Subcutaneous abdominal adipose tissue (tissue), 5 donors: Measurements from ENCODE around the gene ACTR3.

Experiments
- H3K27ac ChIP-seq: one replicate; pipeline ENCODE4 v1.7.0; 2013; ENCODE audit warnings: low read depth, mild to moderate bottlenecking, inconsistent platforms, low read length, moderate library complexity
- H3K27me3 ChIP-seq, 5 donors: one replicate each; pipeline ENCODE4 v1.7.0; 2013; ENCODE audit warnings: low read length in 5 of 5, inconsistent platforms in 1 of 5; ENCODE audit not compliant: control insufficient read depth in 5 of 5, insufficient read depth in 4 of 5
- H3K36me3 ChIP-seq, 5 donors: one replicate each; pipeline ENCODE4 v1.7.0; 2013; ENCODE audit warnings: low read length in 5 of 5; ENCODE audit not compliant: control insufficient read depth in 5 of 5, insufficient read depth in 5 of 5
- H3K4me1 ChIP-seq, 5 donors: one replicate each; pipeline ENCODE4 v1.7.0; 2013; ENCODE audit warnings: low read length in 5 of 5, mild to moderate bottlenecking in 3 of 5, moderate library complexity in 1 of 5; ENCODE audit not compliant: control insufficient read depth in 5 of 5, insufficient read depth in 5 of 5
- H3K4me3 ChIP-seq, 5 donors: one replicate each; pipeline ENCODE4 v1.7.0; 2013; ENCODE audit warnings: low read length in 5 of 5, low read depth in 1 of 5
- H3K9ac ChIP-seq, 5 donors: one replicate each; pipeline ENCODE4 v1.7.0; 2013; ENCODE audit warnings: low read length in 5 of 5, mild to moderate bottlenecking in 4 of 5, moderate library complexity in 3 of 5
- H3K9me3 ChIP-seq, 5 donors: one replicate each; pipeline ENCODE4 v1.7.0; 2013; ENCODE audit warnings: low read length in 5 of 5; ENCODE audit not compliant: control insufficient read depth in 5 of 5
- donor health status: healthy.
- donor health status: healthy.
- donor health status: healthy.
- donor health status: healthy.
- donor health status: healthy.

The ACTR3 gene

GRCh38 chr2:113890253-113891235 is 655 bp downstream of the ACTR3 start:
- Histone ChIP-seq H3K27me3 (no peaks in the 10 kb centered on the region), H3K4me1 (peaks cover 0 to 70% (median 62%) of the 10 kb centered on the region in 5 donors), H3K27ac (peak overlapping the region; percentile 98), H3K9ac (peak overlapping the region; percentile 89 to 98 (median 97)), H3K36me3 (no peaks in the 10 kb centered on the region), H3K4me3 (peak overlapping the region; percentile 77 to 94 (median 91)), H3K9me3 (no peaks in the 10 kb centered on the region)

GRCh38 chr2:113891265-113891959 is 1.5 kb downstream of the ACTR3 start:
- peak overlapping the region; percentile 77 to 94 (median 91) for H3K4me3 ChIP-seq
- peaks cover 0 to 72% (median 67%) of the 10 kb centered on the region in 5 donors for H3K4me1 ChIP-seq
- H3K9ac ChIP-seq, result peak overlapping the region; percentile 52 to 98 (median 97)
- peak overlapping the region; percentile 98 for H3K27ac ChIP-seq
- H3K9me3 ChIP-seq, result no peaks in the 10 kb centered on the region
- H3K27me3 ChIP-seq, result no peaks in the 10 kb centered on the region
- H3K36me3 ChIP-seq, result no peaks in the 10 kb centered on the region

- Histone ChIP-seq H3K4me3 (peak overlapping the region in 3 of 5 donors; percentile 77 to 94 (median 91)), H3K9me3 (no peaks in the 10 kb centered on the region), H3K27ac (peak overlapping the region; percentile 98), H3K4me1 (peaks cover 0 to 73% (median 68%) of the 10 kb centered on the region in 5 donors), H3K9ac (peak overlapping the region in 4 of 5 donors; percentile 2 to 98 (median 20)), H3K27me3 (no peaks in the 10 kb centered on the region), H3K36me3 (no peaks in the 10 kb centered on the region)
Measured at GRCh38 chr2:113892004-113892710, 2.3 kb downstream of the ACTR3 start.

- H3K27me3 ChIP-seq, result no peaks in the 10 kb centered on the region
- H3K27ac ChIP-seq, result peak overlapping the region; percentile 50
- H3K36me3 ChIP-seq, result no peaks in the 10 kb centered on the region
- H3K9ac ChIP-seq, result peak overlapping the region in 1 of 5 donors; percentile 51
- H3K4me3 ChIP-seq, result no peak overlapping the region
- no peaks in the 10 kb centered on the region for H3K9me3 ChIP-seq
- H3K4me1 ChIP-seq, result peaks cover 0 to 77% (median 73%) of the 10 kb centered on the region in 5 donors
Measured at GRCh38 chr2:113894156-113894743, 4.4 kb downstream of the ACTR3 start.

- H3K4me1 ChIP-seq, result peaks cover 0 to 88% (median 84%) of the 10 kb centered on the region in 5 donors
- no peak overlapping the region for H3K9ac ChIP-seq
- no peaks in the 10 kb centered on the region for H3K27me3 ChIP-seq
- no peak overlapping the region for H3K4me3 ChIP-seq
- H3K9me3 ChIP-seq, result no peaks in the 10 kb centered on the region
- no peaks in the 10 kb centered on the region for H3K36me3 ChIP-seq
- H3K27ac ChIP-seq, result peak overlapping the region; percentile 21
Measured at GRCh38 chr2:113895301-113895700, 5.4 kb downstream of the ACTR3 start.

- Histone ChIP-seq H3K4me1 (peaks cover 0 to 92% (median 86%) of the 10 kb centered on the region in 5 donors), H3K27ac (peak overlapping the region; percentile 17), H3K27me3 (no peaks in the 10 kb centered on the region), H3K4me3 (no peak overlapping the region), H3K36me3 (no peaks in the 10 kb centered on the region), H3K9me3 (no peaks in the 10 kb centered on the region), H3K9ac (no peak overlapping the region)
Measured at GRCh38 chr2:113895819-113896563, 6.1 kb downstream of the ACTR3 start.

DNA sequence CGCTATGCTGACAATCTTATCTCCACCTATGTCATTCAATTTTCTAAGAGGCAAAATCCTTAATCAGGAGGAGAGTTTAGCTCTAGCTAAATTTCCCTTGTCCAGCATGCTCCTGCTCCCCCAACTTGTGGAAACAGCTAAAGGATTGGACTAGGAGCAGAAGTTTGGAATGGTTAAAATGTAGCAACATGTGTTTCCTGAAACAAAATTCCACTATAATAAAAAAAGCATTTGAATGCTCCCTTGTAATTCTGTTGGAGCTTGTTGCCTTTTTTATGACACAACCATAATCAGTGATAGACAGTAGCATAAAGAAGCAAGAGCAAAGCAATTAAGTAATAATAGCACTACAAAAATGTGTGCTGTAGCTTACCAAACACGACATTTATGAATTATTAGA is 6.9 kb downstream of the ACTR3 start:
- no peak overlapping the region for H3K4me3 ChIP-seq
- H3K9ac ChIP-seq, result peak overlapping the region in 1 of 5 donors; percentile 25
- H3K27ac ChIP-seq, result peak overlapping the region; percentile 52
- H3K4me1 ChIP-seq, result peaks cover 0 to 87% (median 79%) of the 10 kb centered on the region in 5 donors
- H3K36me3 ChIP-seq, result no peaks in the 10 kb centered on the region
- no peaks in the 10 kb centered on the region for H3K9me3 ChIP-seq
- H3K27me3 ChIP-seq, result no peaks in the 10 kb centered on the region

DNA sequence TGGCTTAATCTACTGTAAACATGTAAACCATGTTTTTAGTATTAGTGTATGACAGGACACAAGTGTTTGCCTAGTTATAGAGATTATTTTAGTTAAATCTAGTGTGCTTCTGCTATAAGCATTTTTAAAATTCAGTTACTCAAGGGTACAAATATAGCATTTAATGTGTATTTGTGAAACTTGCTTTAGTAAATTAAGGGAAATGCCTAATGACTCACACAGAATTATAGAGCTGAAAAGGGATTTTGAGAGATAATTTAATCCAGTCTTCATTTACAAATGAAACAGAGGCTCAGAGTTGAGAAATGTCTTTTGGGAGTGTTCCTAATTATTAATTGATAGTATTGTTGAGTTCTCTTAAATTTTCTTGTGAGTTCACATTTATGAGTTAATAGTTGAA is 8.2 kb downstream of the ACTR3 start:
- no peak overlapping the region for H3K4me3 ChIP-seq
- H3K9me3 ChIP-seq, result no peaks in the 10 kb centered on the region
- H3K27me3 ChIP-seq, result no peaks in the 10 kb centered on the region
- no peaks in the 10 kb centered on the region for H3K36me3 ChIP-seq
- H3K4me1 ChIP-seq, result peaks cover 0 to 78% (median 75%) of the 10 kb centered on the region in 5 donors
- peak overlapping the region in 2 of 5 donors; percentile 35 to 43 for H3K9ac ChIP-seq
- peak overlapping the region; percentile 52 for H3K27ac ChIP-seq

DNA sequence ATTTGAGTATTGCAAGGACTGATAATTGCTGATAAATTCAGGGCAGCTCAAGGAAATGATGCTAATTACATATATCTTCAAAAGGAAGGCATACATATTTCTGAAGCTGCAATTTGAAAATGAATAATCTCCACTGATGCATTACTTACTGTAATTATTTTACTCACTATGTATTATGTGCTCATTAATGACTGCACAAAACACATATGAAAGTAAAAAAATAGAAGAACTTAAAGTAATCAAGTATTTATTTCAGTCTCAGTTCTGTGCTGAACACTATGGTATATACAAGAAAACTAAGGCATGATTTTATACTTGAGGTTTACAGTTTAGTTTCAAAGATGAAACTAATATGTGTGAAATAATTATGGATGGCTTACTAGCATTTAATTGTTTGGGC is 9.3 kb downstream of the ACTR3 start:
- H3K4me1 ChIP-seq, result peaks cover 0 to 74% (median 73%) of the 10 kb centered on the region in 5 donors
- H3K27me3 ChIP-seq, result no peaks in the 10 kb centered on the region
- no peak overlapping the region for H3K27ac ChIP-seq
- no peak overlapping the region for H3K4me3 ChIP-seq
- H3K9ac ChIP-seq, result no peak overlapping the region
- H3K9me3 ChIP-seq, result no peaks in the 10 kb centered on the region
- no peaks in the 10 kb centered on the region for H3K36me3 ChIP-seq
